HAP-1 (cell line): Measurements from ENCODE around the gene LTN1.
A peak's percentile ranks its signal among the peaks of the same experiment; 100 is the strongest.
"Not testable (repeated sequence)": the region's sequence is repeated elsewhere in the genome, so short reads cannot be mapped to it uniquely, and the experiment has no call there.

Source experiments
- DNase-seq, 2 experiments: peaks; one replicate each; pipeline ENCODE4 v3.0.0-alpha.2; 2016 to 2020; ENCODE audit warnings: low spot score in 2 of 2
- H3K27me3 ChIP-seq: fragments of 250-450 bp; sonication (Bioruptor Pico); 2 replicates; pipeline ENCODE4 v1.5.1; 2020; ENCODE audit warnings: low read depth, mild to moderate bottlenecking, moderate library complexity
- H3K36me3 ChIP-seq: fragments of 250-450 bp; sonication (Bioruptor Pico); replicated peaks from 2 replicates; pipeline ENCODE4 v1.5.1; 2020; ENCODE audit warnings: mild to moderate bottlenecking
- H3K4me1 ChIP-seq: fragments of 250-450 bp; sonication (Bioruptor Pico); 2 replicates; pipeline ENCODE4 v1.5.1; 2020; ENCODE audit warnings: mild to moderate bottlenecking
- H3K4me3 ChIP-seq: fragments of 250-450 bp; sonication (Bioruptor Pico); 2 replicates; pipeline ENCODE4 v1.5.1; 2020; ENCODE audit warnings: mild to moderate bottlenecking, moderate library complexity
- H3K9me3 ChIP-seq: fragments of 250-450 bp; sonication (Bioruptor Pico); 2 replicates; pipeline ENCODE4 v1.5.1; 2020; ENCODE audit warnings: mild to moderate bottlenecking, moderate library complexity
- in situ Hi-C: fragments of 300-500 bp; cut with MboI; formaldehyde crosslinking; loops from 3 replicates; pipeline ENCODE4 v1.14.3; 2020; ENCODE audit warnings: low sequenced_read_pairs, inconsistent platforms, mixed read lengths

Gene LTN1

DNA sequence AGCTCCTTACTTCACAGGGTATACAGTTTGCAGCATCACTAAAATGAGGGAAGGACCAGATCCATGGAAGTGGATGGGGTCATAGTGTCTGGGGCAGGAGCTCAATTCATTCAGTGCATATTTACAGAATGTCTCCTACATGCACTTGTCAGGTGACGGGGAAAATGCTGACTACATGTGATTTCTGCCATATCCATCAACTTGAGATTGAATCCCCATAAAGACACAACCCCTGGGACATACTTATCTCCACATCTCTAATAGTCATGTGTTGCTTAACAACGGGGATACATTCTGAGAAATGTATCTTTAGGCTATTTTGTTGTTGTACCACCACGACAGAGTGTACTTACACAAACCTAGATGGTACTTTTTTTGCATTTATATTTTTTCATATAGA, 14.5 kb upstream of the LTN1 start:
- Histone ChIP-seq H3K36me3 (peaks cover 26% of the 10 kb centered on the region), H3K4me3 (no peak overlapping the region), H3K27me3 (no peaks in the 10 kb centered on the region), H3K4me1 (peaks cover 3% of the 10 kb centered on the region), H3K9me3 (no peaks in the 10 kb centered on the region)
- in situ Hi-C loops: no loop called here
- no peak for DNase-seq

DNA sequence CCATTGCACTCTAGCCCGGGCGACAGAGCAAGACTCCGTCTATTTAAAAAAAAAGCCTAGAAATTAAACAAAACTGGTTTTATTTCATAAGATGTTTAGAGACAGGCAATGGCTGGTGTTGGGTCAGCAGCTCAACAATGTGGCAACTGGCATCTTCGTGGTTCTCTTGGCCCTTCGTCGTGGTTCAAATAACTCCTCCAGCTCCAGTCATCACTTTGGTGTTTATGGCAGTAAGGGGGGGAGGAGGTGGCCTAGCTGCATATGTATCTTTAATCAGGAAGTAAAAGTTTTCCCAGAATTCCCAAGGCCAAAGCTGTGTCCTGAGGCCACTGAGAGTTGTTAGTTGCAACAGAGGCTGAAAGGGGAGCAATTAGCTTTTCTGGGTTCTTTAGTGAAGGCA, 13.0 kb upstream of the LTN1 start:
- H3K27me3 ChIP-seq: no peaks in the 10 kb centered on the region
- no peaks in the 10 kb centered on the region for H3K9me3 ChIP-seq
- no peak overlapping the region for H3K4me3 ChIP-seq
- H3K4me1 ChIP-seq: peaks cover 4% of the 10 kb centered on the region
- peaks cover 26% of the 10 kb centered on the region for H3K36me3 ChIP-seq
- in situ Hi-C loops: no loop called here
- DNase-seq: no peak

DNA sequence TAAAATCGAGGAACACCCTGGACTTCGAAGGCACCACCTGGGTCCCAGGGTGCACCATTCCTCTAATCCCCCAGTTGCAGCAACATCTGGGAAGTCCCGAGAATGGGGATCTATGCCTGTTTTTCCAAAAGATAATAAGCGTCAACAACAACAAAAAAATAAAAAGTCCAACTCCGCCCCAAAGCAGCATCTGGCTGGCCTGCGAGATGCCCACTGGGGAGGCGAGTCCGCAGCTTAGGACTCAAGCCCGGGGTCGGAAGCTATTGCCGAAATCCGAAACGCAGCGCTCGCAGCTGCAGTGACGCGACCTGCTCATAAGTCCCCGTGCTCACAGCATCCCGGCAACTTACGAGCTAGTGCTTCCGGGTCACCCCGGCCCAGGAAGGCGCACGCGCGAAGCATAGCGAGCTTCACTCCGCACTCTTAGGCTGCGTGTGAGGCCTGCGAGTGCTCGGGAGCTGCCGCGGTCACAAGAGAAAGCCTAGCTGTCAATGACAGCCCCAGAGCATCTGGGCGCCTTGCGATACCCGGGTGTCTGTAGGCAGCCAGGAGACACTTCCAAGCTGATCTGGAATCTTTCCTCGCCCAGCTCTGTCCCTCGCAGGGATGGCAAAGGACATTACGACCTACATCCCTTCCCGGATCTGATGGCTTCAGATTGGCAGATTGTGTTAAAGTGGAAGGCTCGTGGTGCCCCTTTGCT, 9.9 kb upstream of the LTN1 start:
- H3K9me3 ChIP-seq: no peaks in the 10 kb centered on the region
- H3K4me1 ChIP-seq: peaks cover 4% of the 10 kb centered on the region
- H3K27me3 ChIP-seq: no peaks in the 10 kb centered on the region
- in situ Hi-C loops: no loop called here
- peaks cover 14% of the 10 kb centered on the region for H3K36me3 ChIP-seq
- H3K4me3 ChIP-seq: peak overlapping the region; percentile 47
- peak; percentile 91 to 94 for DNase-seq

DNA sequence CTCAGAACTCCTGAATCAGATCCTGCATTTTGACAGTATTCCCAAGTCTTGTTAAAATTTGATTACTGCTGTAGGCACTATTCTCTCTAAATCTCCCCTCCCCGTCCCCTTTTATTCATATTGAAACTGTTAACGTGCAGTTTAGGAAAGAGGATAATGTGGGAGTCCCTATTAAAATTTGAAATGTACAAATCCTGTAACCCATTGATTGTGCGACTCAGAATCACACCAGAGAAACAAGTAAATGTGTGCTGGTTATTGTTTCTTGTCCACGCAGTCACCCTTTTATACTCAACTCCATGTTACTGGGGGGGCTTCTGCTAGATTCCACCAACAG, 584 bp upstream of the LTN1 start:
- H3K9me3 ChIP-seq: no peaks in the 10 kb centered on the region
- in situ Hi-C loops: no loop called here
- no peak for DNase-seq
- no peaks in the 10 kb centered on the region; the same call in 1 of the 2 replicates for H3K36me3 ChIP-seq
- peak overlapping the region; percentile 77 for H3K4me3 ChIP-seq
- peaks cover 6% of the 10 kb centered on the region for H3K4me1 ChIP-seq
- H3K27me3 ChIP-seq: no peaks in the 10 kb centered on the region

DNA sequence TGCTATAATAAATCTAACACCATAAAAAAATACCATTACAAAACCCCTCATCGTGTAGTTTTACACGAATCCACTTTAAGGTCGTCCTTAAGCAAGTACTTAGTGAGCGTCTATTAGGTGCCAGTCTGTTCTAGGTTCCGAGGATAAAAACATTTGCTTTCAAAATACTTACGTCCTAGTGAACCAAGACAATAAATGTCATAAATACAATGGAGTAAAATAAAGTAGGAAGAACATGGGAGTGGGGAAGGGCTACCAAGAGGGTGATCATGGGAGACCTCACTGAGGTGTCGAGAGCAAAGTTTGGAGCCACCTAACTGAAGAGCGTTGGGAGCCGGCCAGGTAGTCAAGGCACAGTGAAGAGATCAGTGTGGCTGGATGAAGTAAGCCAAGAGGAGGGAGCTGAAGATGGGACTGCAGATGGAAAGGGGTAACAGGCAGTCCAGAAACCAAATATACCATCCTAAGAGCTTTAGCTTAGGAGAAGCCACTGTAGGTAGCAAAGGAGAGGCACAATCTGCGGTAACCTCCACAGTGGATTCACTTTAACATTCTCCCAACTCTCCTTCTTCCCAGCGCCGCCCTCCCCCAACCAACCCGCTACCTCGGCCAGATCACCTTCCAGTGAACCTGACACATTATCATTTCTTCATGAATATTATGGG, 684 bp downstream of the LTN1 start:
- in situ Hi-C loops: no loop called here
- peak in 1 of 2 experiments; percentile 20 for DNase-seq
- no peaks in the 10 kb centered on the region for H3K27me3 ChIP-seq
- peak overlapping the region; percentile 77 for H3K4me3 ChIP-seq
- no peaks in the 10 kb centered on the region for H3K9me3 ChIP-seq
- H3K4me1 ChIP-seq: peaks cover 6% of the 10 kb centered on the region
- H3K36me3 ChIP-seq: no peaks in the 10 kb centered on the region; the same call in 1 of the 2 replicates

DNA sequence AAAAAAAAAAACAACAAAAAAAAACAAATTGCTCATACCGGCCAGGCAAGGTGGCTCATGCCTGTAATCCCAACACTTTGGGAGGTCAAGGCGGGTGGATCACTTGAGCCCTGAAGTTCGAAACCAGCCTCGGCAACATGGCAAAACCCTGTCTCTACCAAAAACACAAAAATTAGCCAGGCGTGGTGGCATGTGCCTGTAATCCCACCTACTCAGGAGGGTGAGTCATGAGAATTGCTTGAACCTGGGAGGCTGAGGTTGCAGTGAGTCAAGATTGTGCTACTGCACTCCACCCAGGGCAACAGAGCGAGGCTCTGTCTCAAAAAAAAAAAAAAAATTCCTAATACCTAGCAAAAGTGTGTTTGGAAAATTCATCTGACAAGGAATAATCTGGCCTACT, 4.5 kb downstream of the LTN1 start:
- H3K4me3 ChIP-seq, H3K27me3 ChIP-seq, in situ Hi-C loops, H3K9me3 ChIP-seq, DNase-seq, H3K4me1 ChIP-seq: not testable (repeated sequence)
- peaks cover 17% of the 10 kb centered on the region for H3K36me3 ChIP-seq

DNA sequence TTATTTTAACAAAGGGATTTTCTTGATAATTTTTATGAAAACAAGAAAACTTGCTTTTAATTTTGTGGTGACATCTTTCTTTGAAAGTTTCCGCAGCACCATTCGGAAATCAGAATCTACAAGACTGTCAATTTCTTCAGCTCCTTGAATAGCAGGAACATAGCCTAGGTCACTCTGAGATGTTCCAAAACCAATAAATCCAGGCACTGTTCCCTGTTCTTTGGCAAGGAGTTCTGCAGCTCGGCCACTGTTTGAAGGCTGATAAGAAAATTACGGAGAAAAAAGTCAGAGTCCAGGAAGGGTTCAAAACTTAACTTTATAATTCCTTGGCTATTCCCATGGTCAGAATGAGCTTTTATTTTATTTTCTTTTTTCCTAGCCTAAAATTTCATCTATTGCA, 6.0 kb downstream of the LTN1 start:
- DNase-seq: no peak

DNA sequence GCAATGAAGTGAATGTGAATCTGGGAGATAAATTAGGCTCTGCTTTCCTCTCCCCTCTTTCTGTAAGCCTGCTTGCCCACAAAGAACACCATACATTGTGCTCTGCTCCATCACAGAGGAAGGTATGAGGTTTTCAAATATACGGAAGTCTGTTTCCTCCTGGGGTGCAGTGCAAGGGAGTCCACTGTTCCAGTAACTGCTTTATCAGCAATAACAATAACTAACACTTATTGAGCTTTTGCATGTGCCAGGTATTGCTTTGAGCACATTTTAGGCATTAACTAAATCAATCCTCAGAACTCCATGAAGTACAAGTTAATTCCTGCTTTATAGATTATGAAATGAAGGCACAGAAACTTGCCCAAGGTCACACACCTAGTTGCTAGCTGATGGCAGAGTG, 10.0 kb downstream of the LTN1 start:
- no peak overlapping the region for H3K4me3 ChIP-seq
- peaks cover 3% of the 10 kb centered on the region; the same call in 1 of the 2 replicates for H3K4me1 ChIP-seq
- in situ Hi-C loops: no loop called here
- no peaks in the 10 kb centered on the region for H3K9me3 ChIP-seq
- no peaks in the 10 kb centered on the region for H3K27me3 ChIP-seq
- no peak for DNase-seq
- peaks cover 50% of the 10 kb centered on the region for H3K36me3 ChIP-seq

More for the DNA sequence above, 6.0 kb downstream of the LTN1 start:
- Histone ChIP-seq H3K4me1 (peaks cover 8% of the 10 kb centered on the region), H3K27me3 (no peaks in the 10 kb centered on the region), H3K4me3 (no peak overlapping the region), H3K36me3 (peaks cover 32% of the 10 kb centered on the region), H3K9me3 (no peaks in the 10 kb centered on the region)
- in situ Hi-C loops: no loop called here

DNA sequence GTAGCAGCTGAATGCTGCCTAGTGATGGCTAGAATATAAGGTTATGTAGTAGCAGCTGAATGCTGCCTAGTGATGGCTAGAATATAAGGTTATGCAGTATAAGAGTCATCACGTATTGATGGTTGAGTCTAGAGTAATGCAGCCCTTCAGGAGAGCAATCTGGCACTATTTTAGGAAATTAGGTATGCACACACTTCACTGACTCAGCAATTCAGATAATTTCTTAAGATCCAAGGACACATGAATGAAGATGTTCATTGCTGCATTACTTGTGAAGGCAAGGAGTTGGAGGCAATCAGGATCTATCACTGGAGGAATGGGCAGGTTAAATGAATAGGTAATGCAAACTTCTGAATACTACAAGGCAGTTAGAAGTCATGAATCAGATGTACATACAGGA, 13.6 kb downstream of the LTN1 start:
- Histone ChIP-seq H3K27me3 (no peaks in the 10 kb centered on the region), H3K4me1 (no peaks in the 10 kb centered on the region), H3K9me3 (no peaks in the 10 kb centered on the region), H3K4me3 (no peak overlapping the region), H3K36me3 (peaks cover 46% of the 10 kb centered on the region)
- DNase-seq: no peak
- in situ Hi-C loops: no loop called here

DNA sequence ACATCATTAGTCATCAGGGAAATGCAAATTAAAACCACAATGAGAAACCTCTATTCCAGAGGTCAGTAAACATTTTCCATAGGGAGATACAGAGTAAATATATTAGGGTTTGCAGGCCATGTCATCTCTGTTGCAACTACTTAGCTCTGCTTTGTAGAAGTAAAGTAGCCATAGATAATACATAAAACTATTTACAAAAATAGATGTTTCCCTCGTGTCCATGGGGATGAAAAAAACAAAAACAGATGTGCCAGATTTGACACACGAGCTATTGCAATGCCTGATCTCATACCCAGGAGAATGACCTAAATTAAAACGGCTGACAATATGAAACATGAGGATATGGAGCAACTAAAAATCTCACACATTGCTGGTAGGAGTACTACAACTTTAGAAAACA, 17.3 kb downstream of the LTN1 start:
- Histone ChIP-seq H3K4me1 (no peaks in the 10 kb centered on the region), H3K4me3 (no peak overlapping the region), H3K9me3 (no peaks in the 10 kb centered on the region), H3K36me3 (peaks cover 27% of the 10 kb centered on the region), H3K27me3 (no peaks in the 10 kb centered on the region)
- DNase-seq: no peak
- in situ Hi-C loops: no loop called here

DNA sequence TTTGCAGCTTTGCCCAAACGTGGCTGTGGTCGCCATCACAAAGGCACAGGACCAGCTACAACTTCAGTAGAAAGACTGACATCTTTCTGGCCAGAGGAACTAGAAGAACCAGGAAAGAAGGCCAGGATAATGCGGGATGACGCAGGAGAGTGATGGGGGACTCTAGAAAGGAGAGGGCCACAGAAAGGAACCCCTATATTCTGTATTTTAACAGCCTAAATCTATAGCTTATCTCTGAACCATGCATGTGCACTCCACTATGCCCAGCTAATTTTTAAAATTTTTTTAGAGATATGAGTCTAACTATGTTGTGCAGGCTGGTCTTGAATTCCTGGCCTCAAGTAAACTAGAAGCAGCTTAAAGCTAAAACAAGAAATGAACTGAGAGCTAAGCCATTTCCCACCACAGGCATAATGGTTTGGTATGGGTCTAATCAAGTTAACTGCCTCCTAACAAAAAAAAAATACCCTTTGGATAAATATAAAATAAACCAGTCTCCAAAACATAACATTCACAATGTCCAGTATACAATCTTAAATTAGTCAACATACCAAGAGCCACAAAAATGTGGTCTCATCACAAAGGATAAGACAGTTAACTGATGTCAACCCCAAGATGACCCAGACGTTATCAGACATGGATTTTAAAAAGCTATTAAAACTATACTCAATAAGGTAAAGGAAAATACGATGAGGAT, 18.0 kb downstream of the LTN1 start:
- DNase-seq: no peak
- H3K4me1 ChIP-seq: no peaks in the 10 kb centered on the region
- no peaks in the 10 kb centered on the region for H3K9me3 ChIP-seq
- H3K27me3 ChIP-seq: no peaks in the 10 kb centered on the region
- H3K4me3 ChIP-seq: no peak overlapping the region
- in situ Hi-C loops: no loop called here
- peaks cover 28% of the 10 kb centered on the region for H3K36me3 ChIP-seq

DNA sequence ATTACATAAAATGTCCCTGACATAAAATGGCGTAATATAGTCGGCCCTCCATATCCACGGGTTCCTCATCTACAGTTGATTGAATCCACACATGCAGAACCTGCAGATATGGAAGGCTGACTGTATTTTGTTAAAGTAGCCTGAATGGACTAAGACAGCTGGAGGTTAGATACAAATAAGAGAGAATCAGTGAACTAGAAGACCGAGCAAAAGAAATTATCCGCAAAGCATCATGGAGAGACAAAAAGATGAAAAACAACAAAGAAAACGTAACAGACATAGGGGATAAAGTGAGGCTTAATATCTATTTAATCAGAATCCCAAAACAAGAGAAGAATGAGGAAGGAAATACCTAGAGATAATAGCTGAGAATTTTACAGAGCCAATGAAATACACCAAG, 20.3 kb downstream of the LTN1 start:
- Histone ChIP-seq H3K27me3 (no peaks in the 10 kb centered on the region), H3K9me3 (no peaks in the 10 kb centered on the region), H3K4me3 (no peak overlapping the region), H3K36me3 (peaks cover 24% of the 10 kb centered on the region), H3K4me1 (no peaks in the 10 kb centered on the region)
- DNase-seq: no peak
- in situ Hi-C loops: no loop called here

DNA sequence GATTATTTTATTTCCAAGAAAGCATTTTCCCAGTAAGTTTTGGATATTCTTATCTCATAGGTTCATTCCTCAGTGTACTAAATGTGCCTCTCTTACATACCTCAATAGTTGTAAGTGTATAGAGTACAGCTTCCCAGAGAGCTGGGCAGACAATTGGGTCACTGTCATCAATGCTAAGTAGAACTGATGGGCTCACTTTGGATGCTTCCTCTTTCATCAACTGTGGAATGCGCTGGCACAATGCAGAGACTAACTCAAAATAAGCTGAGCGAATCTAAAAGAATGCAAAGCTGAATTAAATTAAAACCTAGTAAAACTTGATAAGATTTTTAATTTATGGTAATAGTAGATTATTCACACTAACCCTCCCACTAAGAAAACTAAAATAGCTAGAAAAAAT, 21.5 kb downstream of the LTN1 start:
- no peaks in the 10 kb centered on the region for H3K9me3 ChIP-seq
- no peaks in the 10 kb centered on the region for H3K4me1 ChIP-seq
- no peak for DNase-seq
- in situ Hi-C loops: no loop called here
- no peak overlapping the region for H3K4me3 ChIP-seq
- H3K27me3 ChIP-seq: no peaks in the 10 kb centered on the region
- peaks cover 35% of the 10 kb centered on the region for H3K36me3 ChIP-seq

DNA sequence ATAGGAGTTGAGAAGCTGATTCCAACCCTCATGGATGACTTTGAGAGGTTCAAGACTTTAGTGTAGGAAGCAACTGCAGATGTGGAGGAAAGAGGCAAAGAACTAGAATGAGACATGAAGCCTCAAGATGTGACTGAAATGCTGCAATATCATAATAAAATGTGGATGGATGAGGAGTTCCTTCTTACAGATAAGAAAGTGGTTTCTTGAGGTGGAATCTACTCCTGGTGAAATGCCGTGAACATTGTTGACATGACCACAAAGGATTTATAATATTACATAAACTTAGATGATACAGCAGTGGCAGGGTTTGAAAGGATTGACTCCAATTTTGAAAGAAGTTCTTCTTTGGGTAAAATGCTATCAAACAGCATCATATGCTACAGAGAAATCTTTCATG, 28.8 kb downstream of the LTN1 start:
- Histone ChIP-seq H3K9me3 (no peaks in the 10 kb centered on the region), H3K4me1 (no peaks in the 10 kb centered on the region), H3K36me3 (peaks cover 38% of the 10 kb centered on the region), H3K27me3 (no peaks in the 10 kb centered on the region), H3K4me3 (no peak overlapping the region)
- no peak for DNase-seq
- in situ Hi-C loops: no loop called here
